ENCODE data around the gene EFNA3. TPM values are rescaled to one million over a fixed set of nuclear protein-coding genes. Genes with fewer than 3 reads are reported as not detected.

The EFNA3 gene
- polyA plus RNA-seq, 6 donors from 2014 or later, result 0.54 to 2.9 (median 2.1) TPM; not detected in 1

DNA sequence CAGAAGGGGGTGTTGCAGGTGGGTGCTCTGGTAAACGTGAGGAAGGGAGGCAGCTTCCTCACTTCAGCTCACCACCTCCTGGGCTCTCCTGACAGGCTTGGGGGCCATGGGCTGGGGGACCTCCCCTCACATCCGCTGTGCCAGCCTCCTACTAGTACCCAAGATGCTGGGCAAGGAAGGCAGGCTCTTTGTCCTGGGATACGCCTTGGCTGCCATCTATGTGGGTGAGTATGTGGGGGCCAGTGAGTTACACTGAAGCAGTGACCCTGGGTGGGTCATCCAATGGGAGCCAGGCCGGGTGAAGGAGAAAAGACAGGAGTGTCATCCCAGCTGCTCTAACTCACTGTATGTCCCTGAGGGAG is 39.3 kb upstream of the EFNA3 start:
- ATAC-seq (ENCODE audit: low read depth in 2 of 2) (no peak), DNase-seq (no peak)
- peaks cover 9 to 28% (median 19%) of the 10 kb centered on the region in 3 donors for H3K27me3 Mint-ChIP-seq
- no peak overlapping the region for H3K4me3 Mint-ChIP-seq
- peaks cover 0 to under 1% (median 0%) of the 10 kb centered on the region in 3 donors for H3K4me1 Mint-ChIP-seq
- H3K9me3 Mint-ChIP-seq, result no peaks in the 10 kb centered on the region
- H3K27ac Mint-ChIP-seq, result no peak overlapping the region
- H3K36me3 Mint-ChIP-seq, result no peaks in the 10 kb centered on the region

GRCh38 chr1:155040358-155041093 is 38.1 kb upstream of the EFNA3 start:
- ATAC-seq (ENCODE audit: low read depth in 2 of 2) (no peak), DNase-seq (no peak)
- H3K27me3 Mint-ChIP-seq, result peaks cover 9 to 19% (median 18%) of the 10 kb centered on the region in 3 donors
- H3K4me1 Mint-ChIP-seq, result peaks cover 8 to 10% (median 10%) of the 10 kb centered on the region in 3 donors
- H3K36me3 Mint-ChIP-seq, result no peaks in the 10 kb centered on the region
- no peak overlapping the region for H3K4me3 Mint-ChIP-seq
- no peak overlapping the region for H3K27ac Mint-ChIP-seq
- no peaks in the 10 kb centered on the region for H3K9me3 Mint-ChIP-seq

DNA sequence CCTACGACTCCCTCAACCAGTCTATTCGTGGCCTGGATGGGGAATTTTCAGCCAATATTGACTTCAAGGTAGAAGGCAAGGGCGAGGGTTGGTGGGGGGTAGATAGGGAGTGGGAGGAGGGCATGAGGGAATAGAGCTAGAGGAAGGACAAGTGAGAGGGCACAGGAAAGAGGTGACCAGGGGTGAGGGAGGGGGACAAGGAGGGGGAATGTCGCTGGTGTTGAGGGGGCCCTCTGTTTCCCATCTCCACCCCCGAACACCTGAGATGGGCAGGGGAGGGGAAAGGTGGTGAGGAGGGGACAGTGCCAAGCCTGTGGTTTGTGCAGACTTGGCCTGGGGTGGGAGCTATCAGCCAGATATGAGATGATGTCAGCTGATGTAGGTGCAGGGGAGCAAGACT is 35.8 kb upstream of the EFNA3 start:
- H3K9me3 Mint-ChIP-seq, result no peaks in the 10 kb centered on the region
- peaks cover 8 to 11% (median 10%) of the 10 kb centered on the region in 3 donors for H3K4me1 Mint-ChIP-seq
- no peak overlapping the region for H3K27ac Mint-ChIP-seq
- ATAC-seq (ENCODE audit: low read depth in 2 of 2) (no peak), DNase-seq (no peak)
- H3K36me3 Mint-ChIP-seq, result no peaks in the 10 kb centered on the region
- peaks cover 9 to 23% (median 19%) of the 10 kb centered on the region in 3 donors for H3K27me3 Mint-ChIP-seq
- no peak overlapping the region for H3K4me3 Mint-ChIP-seq

GRCh38 chr1:155043301-155043702 is 35.3 kb upstream of the EFNA3 start:
- DNase-seq (no peak), ATAC-seq (ENCODE audit: low read depth in 2 of 2) (no peak)
- H3K4me1 Mint-ChIP-seq, result peaks cover 8 to 11% (median 10%) of the 10 kb centered on the region in 3 donors
- no peaks in the 10 kb centered on the region for H3K9me3 Mint-ChIP-seq
- H3K36me3 Mint-ChIP-seq, result no peaks in the 10 kb centered on the region
- H3K27ac Mint-ChIP-seq, result no peak overlapping the region
- H3K27me3 Mint-ChIP-seq, result peaks cover 5 to 19% (median 18%) of the 10 kb centered on the region in 3 donors
- no peak overlapping the region for H3K4me3 Mint-ChIP-seq

GRCh38 chr1:155043793-155044192 is 34.8 kb upstream of the EFNA3 start:
- no peak overlapping the region for H3K4me3 Mint-ChIP-seq
- H3K27me3 Mint-ChIP-seq, result peaks cover 0 to 14% (median 13%) of the 10 kb centered on the region in 3 donors
- no peaks in the 10 kb centered on the region for H3K36me3 Mint-ChIP-seq
- H3K4me1 Mint-ChIP-seq, result peaks cover 8 to 11% (median 10%) of the 10 kb centered on the region in 3 donors
- no peak overlapping the region for H3K27ac Mint-ChIP-seq
- DNase-seq (no peak), ATAC-seq (ENCODE audit: low read depth in 2 of 2) (no peak)
- H3K9me3 Mint-ChIP-seq, result no peaks in the 10 kb centered on the region

DNA sequence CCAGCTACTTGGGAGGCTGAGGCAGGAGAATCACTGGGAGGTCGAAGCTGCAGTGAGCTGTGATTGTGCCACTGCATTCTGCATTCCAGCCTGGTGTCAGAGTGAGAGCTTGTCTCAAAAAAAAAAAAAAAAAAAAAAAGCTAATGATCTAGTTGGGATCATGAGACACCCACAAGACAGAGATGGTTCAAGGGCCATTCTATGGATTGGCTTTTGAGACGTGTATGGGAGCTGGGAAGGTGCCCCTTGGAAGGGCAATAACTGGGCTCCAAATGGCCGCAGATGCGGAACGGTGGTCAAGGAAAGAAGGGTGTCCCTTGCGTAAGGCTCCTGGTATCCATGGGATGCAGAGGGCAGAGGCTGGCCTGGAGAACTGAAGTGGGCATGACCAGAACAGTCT is 34.3 kb upstream of the EFNA3 start:
- no peak for DNase-seq
- Mint-ChIP-seq H3K36me3 (no peaks in the 10 kb centered on the region), H3K4me3 (no peak overlapping the region), H3K9me3 (no peaks in the 10 kb centered on the region), H3K27ac (no peak overlapping the region), H3K4me1 (peaks cover 8 to 11% (median 10%) of the 10 kb centered on the region in 3 donors), H3K27me3 (peaks cover 0 to 8% (median 7%) of the 10 kb centered on the region in 3 donors)
- ATAC-seq (ENCODE audit: low read depth in 2 of 2), result no peak

GRCh38 chr1:155044812-155045657 is 33.6 kb upstream of the EFNA3 start:
- ATAC-seq (ENCODE audit: low read depth in 2 of 2), result peak; percentile 93 to 96
- no peaks in the 10 kb centered on the region for H3K9me3 Mint-ChIP-seq
- H3K27ac Mint-ChIP-seq, result peak overlapping the region in 1 of 6 donors; percentile 53
- peaks cover 0 to 6% (median 6%) of the 10 kb centered on the region in 3 donors for H3K27me3 Mint-ChIP-seq
- H3K4me3 Mint-ChIP-seq, result peak overlapping the region in 2 of 8 donors; percentile 25 to 78
- H3K36me3 Mint-ChIP-seq, result no peaks in the 10 kb centered on the region
- H3K4me1 Mint-ChIP-seq, result peaks cover 8 to 17% (median 10%) of the 10 kb centered on the region in 3 donors
- DNase-seq, result peak; percentile 59

DNA sequence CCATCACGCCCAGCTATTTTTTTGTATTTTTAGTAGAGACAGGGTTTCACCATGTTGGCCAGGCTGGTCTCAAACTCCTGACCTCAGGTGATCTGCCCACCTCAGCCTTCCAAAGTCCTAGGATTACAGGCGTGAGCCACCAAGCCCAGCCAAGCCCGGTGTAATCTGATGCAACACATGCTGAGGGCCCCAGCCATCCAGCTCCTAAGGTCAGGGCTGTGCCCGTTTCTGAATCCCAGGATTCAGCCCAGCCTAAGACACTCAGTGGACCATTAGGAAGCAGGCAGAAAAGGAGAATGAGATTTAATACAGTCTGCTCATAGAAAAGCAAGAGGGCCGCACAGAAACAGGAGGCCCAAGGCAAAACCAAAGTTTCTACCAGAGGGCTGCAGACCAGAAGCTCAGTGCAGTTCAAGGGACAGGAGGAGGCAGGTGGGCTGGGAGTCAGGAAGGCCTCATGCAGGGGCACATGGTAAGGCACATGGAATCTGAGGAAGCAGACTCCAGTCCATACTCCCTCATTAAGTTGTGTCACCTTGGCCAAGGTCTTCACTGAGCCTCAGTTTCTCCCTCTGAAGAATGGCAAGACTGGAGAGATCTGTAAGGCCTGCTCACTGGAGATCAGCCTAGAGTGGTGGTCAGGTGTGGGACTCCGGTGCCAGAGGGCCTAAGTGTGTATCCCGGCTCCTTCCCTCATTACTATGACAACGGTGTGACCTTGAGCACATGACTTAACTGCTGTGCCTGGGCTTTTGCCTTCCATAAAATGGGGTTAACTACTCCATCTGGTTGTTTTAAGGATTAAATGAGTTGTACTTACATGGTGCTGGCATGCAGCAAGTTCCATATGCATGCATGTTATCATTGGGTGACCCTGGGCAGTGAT is 29.9 kb upstream of the EFNA3 start:
- Mint-ChIP-seq H3K36me3 (no peaks in the 10 kb centered on the region), H3K9me3 (no peaks in the 10 kb centered on the region), H3K4me1 (peaks cover 25 to 41% (median 37%) of the 10 kb centered on the region in 3 donors), H3K27ac (no peak overlapping the region), H3K27me3 (peaks cover 0 to 6% (median 0%) of the 10 kb centered on the region in 3 donors), H3K4me3 (peak overlapping the region in 4 of 8 donors; percentile 25 to 79 (median 63))
- ATAC-seq (ENCODE audit: low read depth in 2 of 2), result no peak
- no peak for DNase-seq

GRCh38 chr1:155049651-155050559 is 28.7 kb upstream of the EFNA3 start:
- peak overlapping the region; percentile 79 to 93 (median 90) for H3K4me3 Mint-ChIP-seq
- H3K27me3 Mint-ChIP-seq, result peaks cover 0 to 6% (median 0%) of the 10 kb centered on the region in 3 donors
- DNase-seq, result no peak
- H3K36me3 Mint-ChIP-seq, result no peaks in the 10 kb centered on the region
- no peak for ATAC-seq (ENCODE audit: low read depth in 2 of 2)
- peaks cover 19 to 34% (median 31%) of the 10 kb centered on the region in 3 donors for H3K4me1 Mint-ChIP-seq
- peak overlapping the region in 1 of 6 donors; percentile 54 for H3K27ac Mint-ChIP-seq
- H3K9me3 Mint-ChIP-seq, result no peaks in the 10 kb centered on the region

DNA sequence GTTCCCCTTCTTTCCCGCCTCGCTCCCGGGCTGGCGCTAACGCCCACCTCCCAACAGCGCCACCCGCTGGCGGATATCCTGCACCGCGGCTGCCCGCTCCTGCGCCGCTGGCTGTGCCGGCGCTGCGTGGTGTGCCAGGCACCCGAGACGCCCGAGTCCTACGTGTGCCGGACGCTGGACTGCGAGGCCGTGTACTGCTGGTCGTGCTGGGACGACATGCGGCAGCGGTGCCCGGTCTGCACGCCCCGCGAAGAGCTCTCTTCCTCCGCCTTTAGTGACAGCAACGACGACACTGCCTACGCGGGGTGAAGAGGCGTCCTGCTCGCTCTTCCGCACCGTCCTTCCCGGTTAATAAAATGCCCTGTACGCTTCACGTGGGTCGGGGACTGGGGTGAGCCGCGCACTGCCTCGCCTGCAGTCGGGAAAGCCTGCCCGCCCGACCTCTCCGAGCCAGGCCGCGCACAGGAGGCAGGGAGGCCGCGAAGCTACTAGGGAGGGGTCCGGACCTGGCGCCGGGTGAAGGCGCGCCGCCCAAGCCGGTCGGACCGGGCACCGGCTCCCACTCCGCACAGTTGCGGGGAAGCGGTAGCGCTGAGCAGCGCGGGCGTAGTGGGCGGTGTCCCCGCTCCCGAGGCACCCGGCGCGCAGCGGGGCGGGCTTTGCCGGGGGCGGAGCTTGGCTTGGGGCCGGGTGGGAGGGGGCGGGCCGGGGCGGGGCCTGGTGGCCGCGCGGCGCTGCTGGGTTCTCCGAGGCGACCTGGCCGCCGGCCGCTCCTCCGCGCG is 27.9 kb upstream of the EFNA3 start, which contains the start of gene ADAM15:
Gene ADAM15, plus strand, starts transcription at position 757 of the 782 bp plus-strand sequence. CDS start 71 bp downstream, outside the sequence.
- peak; percentile 73 for DNase-seq
- no peaks in the 10 kb centered on the region for H3K36me3 Mint-ChIP-seq
- H3K4me1 Mint-ChIP-seq, result peaks cover 17 to 29% (median 28%) of the 10 kb centered on the region in 3 donors
- H3K4me3 Mint-ChIP-seq, result peak within 1 kb of the TSS; percentile 83 to 94 (median 92)
- peak; percentile 74 to 78 for ATAC-seq (ENCODE audit: low read depth in 2 of 2)
- peaks cover 0 to 6% (median 0%) of the 10 kb centered on the region in 3 donors for H3K27me3 Mint-ChIP-seq
- no peaks in the 10 kb centered on the region for H3K9me3 Mint-ChIP-seq
- H3K27ac Mint-ChIP-seq, result peak within 1 kb of the TSS; percentile 54 to 87 (median 81)

- ATAC-seq (ENCODE audit: low read depth in 2 of 2) (peak in 1 of 2 donors; percentile 1), DNase-seq (no peak)
- Mint-ChIP-seq H3K9me3 (no peaks in the 10 kb centered on the region), H3K4me3 (peak overlapping the region; percentile 75 to 94 (median 86)), H3K4me1 (peaks cover 17 to 29% (median 28%) of the 10 kb centered on the region in 3 donors), H3K27me3 (peaks cover 0 to 6% (median 0%) of the 10 kb centered on the region in 3 donors), H3K27ac (peak overlapping the region in 1 of 6 donors; percentile 37), H3K36me3 (no peaks in the 10 kb centered on the region)
Measured at GRCh38 chr1:155051342-155051776, 27.3 kb upstream of the EFNA3 start.
